Left forelimb (tissue), 1 donor: ENCODE results near the gene RAB11B.
"Not testable (repeated sequence)": the region's sequence is repeated elsewhere in the genome, so short reads cannot be mapped to it uniquely, and the experiment has no call there.

Experiments
- DNase-seq: peaks from one replicate; pipeline ENCODE4 v3.0.0-alpha.2; 2018; ENCODE audit warnings: low spot score

The RAB11B gene

GRCh38 chr19:8370176-8371010 lies 19.8 kb upstream of the RAB11B start:
- no peak for DNase-seq

- DNase-seq: no peak
These were observed 19.0 kb upstream of the RAB11B start for GRCh38 chr19:8371011-8371804.

GRCh38 chr19:8373867-8374813 lies 16.0 kb upstream of the RAB11B start:
- no peak for DNase-seq

GRCh38 chr19:8375766-8376165 lies 14.4 kb upstream of the RAB11B start:
- DNase-seq: not testable (repeated sequence)

- DNase-seq: not testable (repeated sequence)
These were observed 13.7 kb upstream of the RAB11B start for GRCh38 chr19:8376373-8376974.

- no peak for DNase-seq
These were observed 12.6 kb upstream of the RAB11B start for GRCh38 chr19:8377598-8377997.

- DNase-seq: not testable (repeated sequence)
These were observed 10.8 kb upstream of the RAB11B start for GRCh38 chr19:8379156-8379891.

GRCh38 chr19:8384569-8384968 lies 5.6 kb upstream of the RAB11B start:
- not testable (repeated sequence) for DNase-seq

GRCh38 chr19:8385103-8385502 lies 5.1 kb upstream of the RAB11B start:
- DNase-seq: not testable (repeated sequence)

- not testable (repeated sequence) for DNase-seq
These were observed 4.6 kb upstream of the RAB11B start for GRCh38 chr19:8385566-8385965.

GRCh38 chr19:8386419-8386818 lies 3.7 kb upstream of the RAB11B start:
- DNase-seq: not testable (repeated sequence)

GRCh38 chr19:8386990-8387389 lies 3.2 kb upstream of the RAB11B start:
- DNase-seq: no peak

- no peak for DNase-seq
These were observed 2.2 kb upstream of the RAB11B start for GRCh38 chr19:8387688-8388611.

GRCh38 chr19:8388612-8388958 lies 1.6 kb upstream of the RAB11B start:
- no peak for DNase-seq

GRCh38 chr19:8390617-8390981 lies 439 bp downstream of the RAB11B start:
- peak; percentile 96 for DNase-seq

GRCh38 chr19:8391198-8392016 lies 1.2 kb downstream of the RAB11B start:
- no peak for DNase-seq

GRCh38 chr19:8392017-8392591 lies 1.9 kb downstream of the RAB11B start:
- no peak for DNase-seq

- DNase-seq: no peak
These were observed 3.2 kb downstream of the RAB11B start for GRCh38 chr19:8393192-8393870.
